ENCODE measurements around the gene USP20. TPM values are rescaled to one million over a fixed set of nuclear protein-coding genes. Genes with fewer than 3 reads are reported as not detected.
A peak's percentile ranks its signal among the peaks of the same experiment; 100 is the strongest.

USP20 gene
- total RNA-seq, 1 donor from 2014 or later = 41.2 TPM

- H3K36me3 Mint-ChIP-seq (ENCODE audit: insufficient read depth) = peaks cover 18% of the 10 kb centered on the region
- no peaks in the 10 kb centered on the region for H3K9me3 Mint-ChIP-seq (ENCODE audit: low read depth)
- H3K4me1 Mint-ChIP-seq (ENCODE audit: low read depth) = peaks cover 2% of the 10 kb centered on the region
- H3K27me3 Mint-ChIP-seq = no peaks in the 10 kb centered on the region
- no peak overlapping the region for H3K27ac Mint-ChIP-seq
- DNase-seq (ENCODE audit: low spot score, unreplicated experiment) = no peak
- no peak overlapping the region for H3K4me3 Mint-ChIP-seq (ENCODE audit: low read depth)
- TF ChIP-seq CTCF (IDR thresholded peaks at IDR 0.05; ENCODE audit: unreplicated experiment) = no peak
These were observed 74.6 kb downstream of the USP20 start for GRCh38 chr9:129909851-129910250.

- no peak for DNase-seq (ENCODE audit: low spot score, unreplicated experiment)
- Mint-ChIP-seq H3K36me3 (ENCODE audit: insufficient read depth) (peaks cover 14% of the 10 kb centered on the region), H3K27me3 (no peaks in the 10 kb centered on the region), H3K9me3 (ENCODE audit: low read depth) (no peaks in the 10 kb centered on the region), H3K4me1 (ENCODE audit: low read depth) (peaks cover 2% of the 10 kb centered on the region), H3K4me3 (ENCODE audit: low read depth) (no peak overlapping the region), H3K27ac (peak overlapping the region; percentile 62)
- no peak for TF ChIP-seq CTCF (IDR thresholded peaks at IDR 0.05; ENCODE audit: unreplicated experiment)
These were observed 75.6 kb downstream of the USP20 start for GRCh38 chr9:129910628-129911567.

GRCh38 chr9:129914051-129914450 is 78.8 kb downstream of the USP20 start:
- no peak for TF ChIP-seq CTCF (IDR thresholded peaks at IDR 0.05; ENCODE audit: unreplicated experiment)
- DNase-seq (ENCODE audit: low spot score, unreplicated experiment) = no peak
- no peaks in the 10 kb centered on the region for H3K27me3 Mint-ChIP-seq
- H3K36me3 Mint-ChIP-seq (ENCODE audit: insufficient read depth) = peaks cover 3% of the 10 kb centered on the region
- H3K4me1 Mint-ChIP-seq (ENCODE audit: low read depth) = peaks cover 2% of the 10 kb centered on the region
- no peak overlapping the region for H3K4me3 Mint-ChIP-seq (ENCODE audit: low read depth)
- H3K9me3 Mint-ChIP-seq (ENCODE audit: low read depth) = no peaks in the 10 kb centered on the region
- no peak overlapping the region for H3K27ac Mint-ChIP-seq

- DNase-seq (ENCODE audit: low spot score, unreplicated experiment) = no peak
- Mint-ChIP-seq H3K27me3 (no peaks in the 10 kb centered on the region), H3K4me3 (ENCODE audit: low read depth) (no peak overlapping the region), H3K36me3 (ENCODE audit: insufficient read depth) (peaks cover 3% of the 10 kb centered on the region), H3K4me1 (ENCODE audit: low read depth) (peaks cover 2% of the 10 kb centered on the region), H3K27ac (no peak overlapping the region), H3K9me3 (ENCODE audit: low read depth) (no peaks in the 10 kb centered on the region)
- no peak for TF ChIP-seq CTCF (IDR thresholded peaks at IDR 0.05; ENCODE audit: unreplicated experiment)
These were observed 81.4 kb downstream of the USP20 start for GRCh38 chr9:129916707-129917106.

- H3K36me3 Mint-ChIP-seq (ENCODE audit: insufficient read depth) = peaks cover 5% of the 10 kb centered on the region
- no peaks in the 10 kb centered on the region for H3K4me1 Mint-ChIP-seq (ENCODE audit: low read depth)
- no peak overlapping the region for H3K4me3 Mint-ChIP-seq (ENCODE audit: low read depth)
- TF ChIP-seq CTCF (IDR thresholded peaks at IDR 0.05; ENCODE audit: unreplicated experiment) = no peak
- no peak overlapping the region for H3K27ac Mint-ChIP-seq
- no peaks in the 10 kb centered on the region for H3K9me3 Mint-ChIP-seq (ENCODE audit: low read depth)
- no peaks in the 10 kb centered on the region for H3K27me3 Mint-ChIP-seq
- DNase-seq (ENCODE audit: low spot score, unreplicated experiment) = no peak
These were observed 83.2 kb downstream of the USP20 start for GRCh38 chr9:129918296-129918950.

Measured in progenitor cell of endocrine pancreas (in vitro differentiated cells).